Activated CD8-positive, alpha-beta T cell treated with anti-CD3 and anti-CD28 coated beads for 36 hours (primary cell): Measurements from ENCODE around the gene ARHGAP26. TPM values are rescaled to one million over a fixed set of nuclear protein-coding genes. Genes with fewer than 3 reads are reported as not detected.

Experiments used
- ATAC-seq: fragments of 200-7000 bp; cut with Tn5 transposase; one replicate; pipeline ENCODE4 v1.10.0; 2021; ENCODE audit warnings: mild to moderate bottlenecking, moderate library complexity
- CTCF ChIA-PET: fragments of 350-600 bp; sonication (Branson Sonifier 250); formaldehyde crosslinking; loops from one replicate; lab custom pipeline; 2021; ENCODE audit warnings: antibody characterized with exemption; lab: Charles Lee
- POLR2A ChIA-PET: fragments of 350-600 bp; sonication (Branson Sonifier 250); formaldehyde crosslinking; loops from one replicate; lab custom pipeline; 2021; ENCODE audit warnings: antibody characterized with exemption; lab: Charles Lee
- DNase-seq: peaks from one replicate; pipeline ENCODE4 v3.0.0-alpha.2; 2020
- H3K27ac Mint-ChIP-seq: one replicate; pipeline ENCODE4 v1.8.0; 2021; ENCODE audit warnings: mild to moderate bottlenecking, mixed read lengths
- H3K27me3 Mint-ChIP-seq: one replicate; pipeline ENCODE4 v1.8.0; 2021; ENCODE audit warnings: mixed read lengths
- H3K36me3 Mint-ChIP-seq: one replicate; pipeline ENCODE4 v1.8.0; 2021; ENCODE audit warnings: low read depth, mixed read lengths
- H3K4me1 Mint-ChIP-seq: one replicate; pipeline ENCODE4 v1.8.0; 2021; ENCODE audit warnings: low read depth, mixed read lengths
- H3K4me3 Mint-ChIP-seq: one replicate; pipeline ENCODE4 v1.8.0; 2021; ENCODE audit warnings: mild to moderate bottlenecking, moderate library complexity, mixed read lengths
- H3K9me3 Mint-ChIP-seq: one replicate; pipeline ENCODE4 v1.8.0; 2021; ENCODE audit warnings: mixed read lengths
- intact Hi-C: fragments of 100-400 bp; cut with micrococcal nuclease; formaldehyde crosslinking; loops from one replicate; pipeline ENCODE4 v1.10.0; 2022
- total RNA-seq, 2 experiments: library from RNA; stranded (reverse); gene quantifications; one replicate each; pipeline ENCODE4 v1.2.3, GENCODE V29; 2021
- TF ChIP-seq, protein P1 (sequence below): fragments of 200-600 bp; IDR thresholded peaks from one replicate; pipeline ENCODE4 v1.8.0; 2022; ENCODE audit warnings: antibody characterized with exemption, mild to moderate bottlenecking

Gene ARHGAP26
- total RNA-seq, 2 experiments from 2014 or later, result 12.7 to 18.0 TPM

DNA sequence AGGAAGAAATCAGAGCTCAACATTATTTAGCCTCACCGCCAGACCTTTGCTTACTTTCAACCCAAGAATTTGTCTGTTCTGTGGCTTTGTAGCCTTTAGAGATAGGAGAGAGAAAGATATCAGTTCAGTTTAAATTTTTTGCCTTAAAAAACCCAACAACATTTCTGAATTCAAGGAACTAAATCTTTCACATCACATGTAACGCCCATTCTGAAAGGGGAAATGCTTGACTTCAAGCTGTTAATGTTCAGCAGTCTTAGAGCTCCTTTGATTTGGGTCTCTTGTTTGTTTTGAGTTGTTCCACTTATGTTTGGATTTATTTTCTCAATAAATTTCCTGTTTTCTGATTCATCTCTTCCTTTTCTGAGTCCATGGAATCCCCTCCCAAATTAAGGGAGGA lies 294.5 kb downstream of the ARHGAP26 start:
- TF ChIP-seq, protein P1, sequence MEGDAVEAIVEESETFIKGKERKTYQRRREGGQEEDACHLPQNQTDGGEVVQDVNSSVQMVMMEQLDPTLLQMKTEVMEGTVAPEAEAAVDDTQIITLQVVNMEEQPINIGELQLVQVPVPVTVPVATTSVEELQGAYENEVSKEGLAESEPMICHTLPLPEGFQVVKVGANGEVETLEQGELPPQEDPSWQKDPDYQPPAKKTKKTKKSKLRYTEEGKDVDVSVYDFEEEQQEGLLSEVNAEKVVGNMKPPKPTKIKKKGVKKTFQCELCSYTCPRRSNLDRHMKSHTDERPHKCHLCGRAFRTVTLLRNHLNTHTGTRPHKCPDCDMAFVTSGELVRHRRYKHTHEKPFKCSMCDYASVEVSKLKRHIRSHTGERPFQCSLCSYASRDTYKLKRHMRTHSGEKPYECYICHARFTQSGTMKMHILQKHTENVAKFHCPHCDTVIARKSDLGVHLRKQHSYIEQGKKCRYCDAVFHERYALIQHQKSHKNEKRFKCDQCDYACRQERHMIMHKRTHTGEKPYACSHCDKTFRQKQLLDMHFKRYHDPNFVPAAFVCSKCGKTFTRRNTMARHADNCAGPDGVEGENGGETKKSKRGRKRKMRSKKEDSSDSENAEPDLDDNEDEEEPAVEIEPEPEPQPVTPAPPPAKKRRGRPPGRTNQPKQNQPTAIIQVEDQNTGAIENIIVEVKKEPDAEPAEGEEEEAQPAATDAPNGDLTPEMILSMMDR, result no peak
- ATAC-seq, result no peak
- ChIA-PET POLR2A (interaction anchor here (1.1 to 1.4 kb wide), 2 partner anchors 15 to 176 kb away, joined by 3 read pairs; no protein-coding TSS in a partner anchor), CTCF (interaction anchor here (1.6 kb wide), 1 partner anchor 41 kb away, joined by 3 read pairs; no protein-coding TSS in a partner anchor)
- DNase-seq, result no peak
- H3K9me3 Mint-ChIP-seq, result no peaks in the 10 kb centered on the region
- no peak overlapping the region for H3K27ac Mint-ChIP-seq
- H3K36me3 Mint-ChIP-seq, result peaks cover 52% of the 10 kb centered on the region
- H3K4me1 Mint-ChIP-seq, result peaks cover 40% of the 10 kb centered on the region
- no peak overlapping the region for H3K4me3 Mint-ChIP-seq
- intact Hi-C loops, result loop anchor here (5.0 kb wide), 1 partner anchor 42 kb away; no protein-coding TSS in a partner anchor
- no peaks in the 10 kb centered on the region for H3K27me3 Mint-ChIP-seq

DNA sequence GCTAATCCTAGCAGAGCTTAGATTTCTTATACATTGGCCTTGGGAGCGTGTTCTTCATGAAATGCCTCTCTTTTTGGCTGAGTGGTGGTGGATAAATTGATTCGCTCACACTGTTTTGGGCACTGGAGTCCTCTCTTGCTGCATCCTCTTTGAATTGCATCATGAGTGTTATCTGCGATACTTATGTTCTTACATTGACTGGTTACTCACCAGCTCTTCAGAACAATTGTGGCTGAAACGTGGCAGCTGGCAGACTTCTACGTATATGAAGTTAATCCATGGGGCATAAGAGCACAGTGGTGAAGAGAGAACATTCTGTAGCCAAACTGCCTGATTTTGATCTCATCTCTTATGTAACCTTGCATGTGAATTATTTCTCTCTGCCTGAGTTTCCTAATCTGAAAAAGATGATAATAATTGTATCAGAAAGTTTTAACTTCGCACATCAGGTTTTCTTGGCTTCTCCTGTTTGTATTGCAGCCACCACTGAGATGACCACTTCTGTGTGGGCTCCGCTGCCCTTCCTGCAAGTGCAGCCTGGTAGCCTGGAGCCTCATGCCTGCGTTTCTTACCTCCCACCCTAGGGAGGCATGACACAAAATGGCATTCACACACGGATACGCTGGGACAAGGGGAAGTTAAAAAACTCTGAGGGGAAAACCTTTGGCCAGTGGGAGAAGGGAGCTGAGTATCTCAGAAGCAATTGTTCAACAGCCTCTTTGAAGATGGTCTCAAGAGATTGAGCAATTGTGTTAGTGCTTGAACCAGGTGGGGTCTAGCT lies 295.2 kb downstream of the ARHGAP26 start:
- H3K9me3 Mint-ChIP-seq, result no peaks in the 10 kb centered on the region
- H3K4me3 Mint-ChIP-seq, result no peak overlapping the region
- ChIA-PET POLR2A (interaction anchor here (1.1 kb wide), 1 partner anchor 175 kb away, joined by 3 read pairs; no protein-coding TSS in a partner anchor), CTCF (no interaction called here)
- TF ChIP-seq, protein P1, result no peak
- intact Hi-C loops, result loop anchor here (5.0 kb wide), 1 partner anchor 43 kb away; no protein-coding TSS in a partner anchor
- peak overlapping the region; percentile 53 for H3K27ac Mint-ChIP-seq
- DNase-seq, result peak; percentile 26
- no peaks in the 10 kb centered on the region for H3K27me3 Mint-ChIP-seq
- peaks cover 57% of the 10 kb centered on the region for H3K36me3 Mint-ChIP-seq
- no peak for ATAC-seq
- H3K4me1 Mint-ChIP-seq, result peaks cover 40% of the 10 kb centered on the region

DNA sequence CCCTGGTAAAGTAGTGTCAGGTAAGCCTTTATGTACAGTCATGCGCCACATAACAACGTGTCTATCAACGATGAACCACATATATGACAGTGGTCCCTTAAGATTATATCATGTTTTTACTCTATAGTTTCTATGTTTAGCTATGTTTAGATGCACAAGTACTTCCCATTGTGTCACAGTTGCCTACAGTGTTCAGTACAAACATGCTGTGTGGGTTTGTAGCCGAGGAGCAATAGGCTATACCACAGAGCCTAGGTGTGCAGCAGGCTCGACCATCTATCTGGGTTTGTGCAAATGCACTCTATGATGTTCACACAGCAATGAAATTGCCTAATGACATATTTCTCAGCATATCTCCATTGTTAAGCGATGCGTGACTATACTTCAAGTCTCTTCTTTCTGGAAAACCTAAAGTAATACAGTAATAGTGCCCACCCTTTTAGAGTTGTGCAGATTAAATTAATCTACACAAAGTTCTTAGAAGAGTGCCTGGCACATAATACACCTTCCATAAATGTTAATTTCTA lies 295.9 kb downstream of the ARHGAP26 start:
- ChIA-PET POLR2A (interaction anchor here (0.6 to 0.7 kb wide), 2 partner anchors 28 to 363 kb away, joined by 3 read pairs; no protein-coding TSS in a partner anchor), CTCF (interaction anchor here (0.7 kb wide), 1 partner anchor 36 kb away, joined by 3 read pairs; no protein-coding TSS in a partner anchor)
- Mint-ChIP-seq H3K27me3 (no peaks in the 10 kb centered on the region), H3K36me3 (peaks cover 59% of the 10 kb centered on the region), H3K9me3 (peaks cover 2% of the 10 kb centered on the region), H3K4me1 (peaks cover 40% of the 10 kb centered on the region), H3K4me3 (no peak overlapping the region), H3K27ac (peak overlapping the region; percentile 81)
- no peak for ATAC-seq
- TF ChIP-seq, protein P1, result no peak
- intact Hi-C loops, result loop anchor here (5.0 kb wide), 1 partner anchor 44 kb away; no protein-coding TSS in a partner anchor
- DNase-seq, result no peak

DNA sequence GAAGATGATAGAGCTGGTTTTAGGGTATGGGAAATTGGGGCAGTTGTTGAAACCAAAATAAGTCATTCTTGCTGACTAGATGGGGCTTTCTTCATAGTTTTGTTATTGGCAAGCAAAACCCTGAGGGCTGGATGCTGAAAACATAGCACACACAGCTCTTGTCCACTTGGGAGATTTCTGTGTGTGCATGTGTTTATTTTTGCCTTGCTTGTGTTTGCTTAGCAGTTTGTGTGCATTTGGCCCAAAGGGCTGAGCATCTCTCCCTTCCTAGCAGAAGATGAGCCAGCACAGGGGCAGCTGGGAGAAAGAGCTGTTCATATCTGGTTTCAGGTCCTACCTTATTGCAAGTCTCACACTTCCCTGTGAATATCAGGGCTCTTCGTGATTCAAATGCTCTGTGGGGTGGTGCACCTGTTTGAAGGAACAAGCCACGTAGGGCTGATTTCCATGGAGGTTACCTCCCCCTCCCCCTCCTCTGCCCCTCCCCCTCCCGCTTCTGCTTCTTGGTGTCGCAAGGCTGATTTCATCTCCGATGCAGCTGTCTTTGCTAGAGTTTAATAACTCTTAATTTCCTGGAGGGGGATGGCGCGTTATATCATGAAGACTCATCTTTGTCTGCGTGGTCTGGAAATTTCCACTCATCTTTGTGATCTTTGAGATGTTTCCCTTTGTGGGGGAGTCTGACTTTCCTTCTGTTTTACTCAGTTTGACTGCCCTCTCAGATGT lies 296.5 kb downstream of the ARHGAP26 start:
- intact Hi-C loops, result loop anchor here (5.0 kb wide), 1 partner anchor 44 kb away; no protein-coding TSS in a partner anchor
- CTCF ChIA-PET, result interaction anchor here (0.7 kb wide), 1 partner anchor 36 kb away, joined by 3 read pairs; no protein-coding TSS in a partner anchor
- POLR2A ChIA-PET, result interaction anchor here (0.6 to 0.7 kb wide), 2 partner anchors 28 to 363 kb away, joined by 3 read pairs; no protein-coding TSS in a partner anchor
- TF ChIP-seq, protein P1, result no peak
- H3K4me3 Mint-ChIP-seq, result no peak overlapping the region
- H3K36me3 Mint-ChIP-seq, result peaks cover 64% of the 10 kb centered on the region
- no peaks in the 10 kb centered on the region for H3K27me3 Mint-ChIP-seq
- peaks cover 40% of the 10 kb centered on the region for H3K4me1 Mint-ChIP-seq
- H3K27ac Mint-ChIP-seq, result peak overlapping the region; percentile 87
- peaks cover 5% of the 10 kb centered on the region for H3K9me3 Mint-ChIP-seq
- DNase-seq (peak; percentile 58), ATAC-seq (peak; percentile 73)
